HG02588 (cell line): ENCODE data around the gene HPSE2.

Source experiments
- ATAC-seq: cut with Tn5 transposase; IDR thresholded peaks from one replicate; pipeline ENCODE4 v1.9.1; 2021; ENCODE audit warnings: mild to moderate bottlenecking, moderate library complexity; ENCODE audit not compliant: unreplicated experiment

The HPSE2 gene

DNA sequence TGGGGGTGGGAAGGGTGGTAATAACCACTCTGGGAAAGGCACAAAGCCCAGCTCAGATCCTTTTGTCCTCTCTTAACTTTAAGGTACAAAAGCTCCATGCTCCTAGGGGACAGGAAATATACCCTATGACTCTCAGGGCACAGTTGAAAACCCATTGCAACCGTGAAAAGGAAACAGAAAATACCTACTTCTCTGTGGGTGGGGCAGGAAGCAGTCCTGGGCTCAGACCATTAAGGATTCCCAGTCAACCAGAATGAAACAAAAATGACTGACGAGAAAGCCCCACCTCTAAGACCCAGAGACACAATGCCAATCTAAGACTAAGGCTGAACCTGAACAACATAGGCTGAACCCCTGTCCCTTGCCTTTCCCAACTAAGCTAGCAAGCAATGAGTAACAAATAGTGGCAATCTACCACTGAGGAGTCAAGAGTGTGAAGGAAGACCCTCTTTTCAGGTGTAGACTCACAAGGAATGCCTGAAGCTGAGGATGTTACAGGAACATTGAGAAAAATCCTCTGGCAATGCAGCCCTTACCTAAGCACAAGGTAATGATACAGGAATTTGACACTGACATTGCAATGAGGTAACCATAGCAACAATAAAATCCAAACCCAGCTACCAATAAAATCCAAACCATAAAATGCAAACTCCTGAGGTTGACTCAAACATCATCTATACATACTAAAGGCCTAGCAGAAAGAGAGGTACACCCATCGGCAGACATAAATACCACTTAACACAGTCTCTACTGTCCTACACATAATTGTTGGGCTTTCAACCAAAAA lies 380.1 kb downstream of the HPSE2 start:
- no peak for ATAC-seq

DNA sequence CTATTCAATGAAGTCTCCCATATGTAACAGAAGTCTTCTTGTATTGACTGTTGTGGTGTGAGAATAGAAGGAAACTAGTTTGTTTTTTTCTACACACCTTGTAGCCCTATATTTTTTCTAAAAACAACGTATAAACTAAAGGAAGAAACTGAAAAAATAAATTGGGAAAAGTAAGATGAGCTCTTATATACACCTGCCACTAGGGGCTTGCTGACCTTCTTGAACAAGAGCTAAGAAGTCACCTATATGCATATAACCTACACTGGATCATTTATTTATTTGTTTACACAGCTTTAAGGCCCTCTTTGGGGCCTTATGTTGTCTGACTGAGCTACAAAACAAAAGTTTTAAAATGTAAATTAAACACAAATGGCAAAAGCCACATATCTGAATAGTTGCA lies 383.0 kb downstream of the HPSE2 start:
- no peak for ATAC-seq

DNA sequence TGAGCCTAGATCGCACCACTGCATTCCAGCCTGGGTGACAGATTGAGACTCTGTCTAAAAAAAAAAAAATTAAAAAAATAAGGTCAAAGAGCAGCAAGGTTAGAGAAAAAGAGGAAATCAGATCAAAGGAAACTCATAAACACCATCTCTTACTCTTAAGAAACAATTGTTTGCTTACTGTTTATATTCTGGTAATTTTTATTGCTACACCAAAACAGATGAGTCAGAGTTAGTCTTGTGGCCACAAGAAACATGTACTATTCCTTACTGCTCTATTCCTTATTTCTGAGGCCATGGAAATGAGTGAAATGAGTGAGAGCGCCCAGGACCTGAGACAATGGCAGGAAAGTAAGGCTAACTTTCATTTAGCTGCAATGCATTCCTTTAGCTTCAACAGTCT lies 387.3 kb downstream of the HPSE2 start:
- no peak for ATAC-seq

DNA sequence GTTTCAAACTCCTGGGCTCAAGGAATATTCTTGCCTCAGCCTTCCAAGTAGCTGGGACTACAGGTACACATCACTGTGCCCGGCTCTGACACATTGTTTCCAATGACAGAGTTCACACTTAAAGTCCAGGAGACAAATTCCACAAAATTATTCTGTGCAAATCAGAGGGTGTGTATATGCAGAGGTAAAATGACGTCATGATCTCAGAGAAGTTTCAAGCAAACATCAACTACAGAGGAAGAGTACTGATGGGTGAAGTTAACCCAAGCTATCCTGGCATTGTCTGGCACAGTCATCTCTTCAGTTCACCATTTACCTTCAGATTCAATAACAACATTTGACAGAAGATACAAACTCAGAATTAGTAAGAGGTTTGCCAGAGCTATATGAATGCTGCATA lies 388.9 kb downstream of the HPSE2 start:
- no peak for ATAC-seq

DNA sequence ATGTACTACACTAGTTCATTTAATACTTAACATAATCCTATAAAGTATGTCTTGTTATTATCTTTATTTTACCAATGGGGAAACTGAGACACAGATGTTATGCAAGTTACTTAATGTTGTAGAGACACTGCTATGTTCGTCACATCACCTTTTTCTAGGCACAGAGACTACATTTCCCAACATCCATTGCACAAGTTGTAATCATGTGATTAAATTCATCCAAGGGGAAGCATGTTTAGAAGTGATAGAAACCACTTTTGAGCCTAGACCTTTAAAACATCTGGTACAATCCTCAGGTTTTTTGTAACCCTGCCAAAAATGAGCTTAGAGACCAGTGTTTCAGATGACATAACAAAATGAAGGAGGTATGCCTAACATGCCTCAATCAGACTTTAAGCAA lies 402.1 kb downstream of the HPSE2 start:
- no peak for ATAC-seq

DNA sequence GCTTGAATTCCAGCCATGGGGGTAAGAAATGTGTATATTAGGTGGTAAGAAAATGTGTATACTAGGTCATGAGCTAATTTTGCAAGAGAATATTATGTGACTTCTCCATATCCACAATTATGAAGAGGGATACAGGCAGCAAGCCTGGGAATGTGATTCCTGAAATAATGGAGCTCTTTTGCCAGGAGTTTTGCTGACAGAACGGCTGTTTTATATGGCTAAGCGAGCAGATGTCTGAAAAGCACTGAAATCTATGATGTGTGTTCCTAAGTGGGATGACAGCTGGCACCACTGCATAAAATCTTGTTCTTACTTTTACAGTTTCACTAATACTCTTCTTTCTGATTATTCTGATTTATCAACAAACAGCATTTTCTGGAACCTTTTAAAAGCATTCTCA lies 402.9 kb downstream of the HPSE2 start:
- ATAC-seq, result no peak

DNA sequence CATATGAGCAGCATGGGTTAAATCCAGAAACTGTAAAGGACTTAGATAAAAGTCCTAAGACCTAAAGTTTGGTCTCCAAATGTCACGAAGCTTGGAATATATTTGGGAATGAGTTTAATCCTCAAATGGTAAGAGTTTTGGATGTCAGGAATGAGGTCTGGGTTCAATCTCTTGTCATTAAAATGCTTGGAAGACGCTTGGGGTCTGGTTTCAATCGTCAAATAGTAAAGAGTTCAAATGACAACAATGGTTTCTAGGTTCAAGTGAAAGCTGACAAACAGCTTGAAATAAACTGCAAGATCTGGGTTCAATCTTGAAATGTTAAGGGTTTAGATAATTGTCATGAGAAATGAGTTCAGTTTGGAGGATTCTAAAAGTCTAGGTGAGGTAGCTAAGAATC lies 403.5 kb downstream of the HPSE2 start:
- no peak for ATAC-seq

DNA sequence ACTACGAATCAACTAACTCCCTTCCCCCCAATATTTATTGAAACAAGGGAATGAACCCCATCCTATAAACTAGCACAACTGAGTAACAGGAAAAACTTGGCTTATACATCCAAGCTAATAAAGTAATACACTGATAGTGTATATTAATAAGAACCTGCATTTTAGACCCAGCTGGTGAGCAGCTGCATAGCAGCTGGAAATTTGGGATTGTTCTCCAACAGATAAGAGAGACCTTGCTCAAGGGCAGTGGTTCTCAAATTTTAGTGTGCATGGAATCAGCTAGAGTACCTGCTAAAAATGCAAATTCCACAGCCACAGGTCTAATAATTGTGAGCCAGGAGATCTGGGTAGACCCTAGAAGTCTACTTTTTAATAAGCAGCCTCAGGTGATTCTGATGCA lies 404.3 kb downstream of the HPSE2 start:
- ATAC-seq, result no peak

DNA sequence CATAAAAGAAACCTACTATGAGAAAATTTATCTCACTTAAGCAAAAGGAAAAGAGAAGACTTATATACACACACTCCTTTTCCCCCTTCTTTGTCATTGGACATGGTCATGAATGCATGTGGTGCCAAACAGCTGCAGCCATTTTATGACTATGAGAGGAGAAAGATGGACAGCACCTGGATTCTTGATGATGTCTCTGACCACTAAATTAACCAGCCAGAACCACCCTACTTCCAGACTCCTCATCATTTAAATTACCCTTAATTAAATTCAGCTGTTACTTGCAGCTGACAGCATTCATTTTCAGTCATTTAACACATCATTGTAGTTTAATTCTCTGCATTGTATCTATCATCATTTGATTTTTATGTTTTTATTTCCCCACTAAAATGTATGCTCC lies 409.9 kb downstream of the HPSE2 start:
- ATAC-seq, result no peak

DNA sequence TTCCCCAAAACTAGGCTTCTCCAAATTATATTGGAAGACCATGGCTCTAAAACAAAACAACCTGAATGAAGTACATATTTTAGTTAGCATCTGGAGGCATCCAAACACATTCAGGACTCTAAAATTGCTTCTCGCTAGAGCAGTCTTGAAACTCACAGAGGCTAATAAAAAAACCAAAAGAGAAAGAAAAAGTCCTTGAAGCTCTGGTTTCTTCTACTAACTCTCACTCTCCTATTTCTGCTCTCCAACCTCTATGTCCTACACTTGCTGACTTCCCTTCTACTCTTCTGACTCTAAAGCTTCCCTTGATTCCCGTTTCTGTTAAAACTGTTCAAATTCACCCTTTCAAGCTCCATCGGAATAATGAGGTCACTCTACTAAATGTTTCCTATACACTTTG lies 418.3 kb downstream of the HPSE2 start:
- ATAC-seq, result no peak

DNA sequence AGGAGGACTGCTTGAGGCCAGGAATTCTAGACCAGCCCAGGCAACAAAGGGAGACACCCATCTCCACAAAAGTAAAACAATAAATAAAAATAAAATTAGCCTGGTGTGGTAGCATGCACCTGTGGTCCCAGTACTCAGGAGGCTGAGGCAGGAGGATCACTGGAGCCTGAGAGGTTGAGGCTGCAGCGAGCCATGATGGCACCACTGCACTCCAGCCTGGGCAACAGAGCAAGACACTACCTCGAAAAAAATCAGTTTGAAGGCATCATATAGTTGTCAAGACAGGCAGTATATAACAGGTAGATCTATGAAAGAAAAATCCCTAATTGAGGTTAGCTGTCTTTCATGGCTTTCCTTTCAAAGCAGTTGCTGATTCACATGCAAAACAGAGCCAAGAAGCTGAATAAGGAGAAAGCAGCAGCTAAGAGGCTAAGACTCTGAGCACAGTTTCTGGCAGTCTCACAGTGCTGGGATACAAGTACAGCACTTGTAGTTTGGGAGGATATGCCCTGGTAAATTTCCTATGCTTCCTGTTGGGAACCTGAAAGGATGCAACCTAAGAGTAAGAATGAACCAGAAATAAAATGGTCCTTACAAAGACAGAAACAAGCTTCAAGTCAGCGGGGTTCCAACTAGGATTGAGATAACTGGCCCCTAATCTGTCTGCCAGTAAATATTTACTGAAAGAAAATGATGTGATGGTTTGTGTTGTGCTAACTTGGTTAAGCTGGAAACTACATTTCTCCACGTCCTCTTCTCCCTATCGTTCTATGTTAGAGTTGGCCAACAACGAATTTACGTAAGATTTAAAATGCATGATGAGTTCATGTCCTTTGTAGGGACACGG lies 420.4 kb downstream of the HPSE2 start:
- ATAC-seq, result no peak

DNA sequence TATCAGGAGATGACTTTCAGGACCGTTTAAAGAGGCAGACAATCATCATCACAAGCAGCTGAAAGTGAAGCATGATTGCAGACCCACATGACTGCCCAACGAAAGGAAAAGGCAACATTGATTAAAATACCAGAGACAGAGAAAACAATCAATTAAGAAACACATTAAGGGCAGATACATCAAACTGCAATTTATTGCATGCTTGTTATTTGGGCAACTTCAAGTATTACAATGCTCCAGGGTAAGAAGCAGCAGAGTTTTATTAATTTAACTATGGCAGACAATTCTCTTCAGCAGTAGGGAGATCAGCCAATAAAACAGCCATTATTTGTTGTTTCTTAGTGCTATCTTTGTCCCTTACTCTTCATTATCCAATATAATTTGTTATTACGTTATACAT lies 421.2 kb downstream of the HPSE2 start:
- ATAC-seq, result no peak

DNA sequence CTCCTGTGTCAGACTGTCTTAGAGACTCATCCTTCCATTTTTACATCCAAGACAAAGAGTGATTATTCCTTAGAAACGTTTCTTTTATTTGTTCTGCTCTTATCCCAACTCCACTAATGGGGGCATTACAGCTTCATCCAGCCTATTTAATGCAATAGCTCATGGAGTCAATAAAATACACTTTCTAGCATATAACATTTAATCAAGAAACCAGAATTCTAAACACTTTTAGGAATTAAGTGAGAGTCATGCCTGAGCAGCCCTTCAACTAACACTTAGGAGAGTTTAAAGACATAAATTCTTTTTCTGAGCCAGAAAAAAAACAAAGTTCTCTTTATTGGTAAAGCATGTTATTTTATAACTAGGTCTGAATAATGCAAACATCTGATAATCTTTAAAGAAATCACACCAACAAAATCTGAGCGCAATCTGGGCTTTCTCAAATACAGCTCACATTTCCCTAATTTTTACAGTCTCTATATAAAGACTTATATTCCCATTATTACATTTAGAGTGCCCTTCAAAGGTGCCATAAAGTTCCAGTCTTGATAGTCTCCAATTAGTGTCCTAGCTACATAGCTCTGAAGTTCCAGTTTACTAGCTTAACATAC lies 427.3 kb downstream of the HPSE2 start:
- ATAC-seq, result no peak

DNA sequence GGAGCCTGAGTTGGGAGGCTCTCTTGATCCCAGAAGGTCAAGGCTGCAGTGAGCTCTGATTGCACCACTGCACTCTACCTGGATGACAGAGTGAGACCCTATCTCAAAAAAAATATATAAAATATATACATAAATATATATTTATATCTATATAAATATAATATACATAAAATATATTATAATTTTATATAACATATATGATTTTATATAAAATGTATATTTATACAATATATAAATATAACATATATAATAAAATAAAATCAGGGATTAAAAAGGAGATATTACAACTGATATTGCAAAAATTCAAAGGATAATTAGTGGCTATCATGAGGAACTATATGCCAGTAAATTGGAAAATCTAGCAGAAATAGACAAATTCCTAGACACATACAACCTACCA lies 435.4 kb downstream of the HPSE2 start:
- ATAC-seq, result no peak

DNA sequence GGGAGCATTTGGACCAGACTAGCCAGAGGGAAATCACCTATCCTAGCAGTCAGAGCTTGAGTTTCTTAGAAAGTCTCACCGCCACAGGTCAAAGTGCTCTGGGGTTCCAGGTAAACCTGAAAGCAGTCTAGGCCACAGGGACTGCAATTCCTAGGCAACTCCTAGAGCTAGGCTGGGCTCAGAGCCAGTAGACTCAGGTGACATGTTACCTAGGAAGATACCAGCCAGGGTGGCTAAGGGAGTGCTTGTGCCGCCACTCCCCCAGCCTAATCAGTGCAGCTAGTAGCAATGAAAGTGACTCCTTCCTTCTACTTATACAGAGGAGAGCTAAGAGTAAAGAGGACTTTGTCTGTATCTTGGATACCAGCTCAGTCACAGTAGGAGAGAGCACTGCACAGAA lies 440.2 kb downstream of the HPSE2 start:
- no peak for ATAC-seq

DNA sequence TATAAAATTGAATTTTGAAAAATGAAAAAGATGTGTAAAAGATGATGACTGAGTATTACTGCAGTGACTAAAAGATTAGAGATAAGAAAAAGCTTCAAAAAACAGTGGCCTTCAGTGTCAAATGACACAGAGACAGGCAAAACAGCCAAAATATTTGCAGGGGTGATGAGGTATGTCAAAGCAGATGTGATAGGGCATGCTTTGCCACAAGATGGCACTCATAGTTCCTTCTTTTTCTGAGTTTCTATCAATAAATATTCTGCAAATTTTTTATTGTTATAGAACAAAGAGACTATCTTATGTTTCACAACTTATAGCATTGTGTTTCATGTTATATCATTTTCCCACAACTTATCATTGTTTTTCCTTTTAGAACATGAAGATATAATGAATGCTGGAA lies 444.8 kb downstream of the HPSE2 start:
- ATAC-seq, result no peak

DNA sequence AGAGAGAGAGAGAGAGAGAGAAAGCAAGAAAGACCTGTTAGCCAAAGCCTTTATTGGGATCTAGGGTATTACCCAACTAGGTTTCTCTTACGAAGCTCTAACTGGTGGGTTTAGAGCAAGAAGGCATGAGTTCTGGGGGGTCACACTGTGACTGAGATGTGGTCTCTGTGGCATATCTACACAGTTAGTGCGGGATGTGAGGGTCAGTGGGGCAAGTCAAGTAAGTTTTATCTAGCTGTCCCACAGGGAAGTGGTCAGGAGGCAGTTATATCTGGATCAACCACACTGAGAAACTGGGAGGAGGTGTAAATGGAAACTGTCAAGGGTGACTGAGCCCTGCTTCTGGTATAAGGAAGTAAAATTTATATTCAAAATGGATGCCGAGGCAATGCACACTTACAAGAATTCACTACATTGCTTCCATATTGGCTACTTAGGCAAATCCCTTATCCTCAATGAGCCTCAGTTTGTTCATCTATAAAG lies 457.3 kb downstream of the HPSE2 start:
- no peak for ATAC-seq

DNA sequence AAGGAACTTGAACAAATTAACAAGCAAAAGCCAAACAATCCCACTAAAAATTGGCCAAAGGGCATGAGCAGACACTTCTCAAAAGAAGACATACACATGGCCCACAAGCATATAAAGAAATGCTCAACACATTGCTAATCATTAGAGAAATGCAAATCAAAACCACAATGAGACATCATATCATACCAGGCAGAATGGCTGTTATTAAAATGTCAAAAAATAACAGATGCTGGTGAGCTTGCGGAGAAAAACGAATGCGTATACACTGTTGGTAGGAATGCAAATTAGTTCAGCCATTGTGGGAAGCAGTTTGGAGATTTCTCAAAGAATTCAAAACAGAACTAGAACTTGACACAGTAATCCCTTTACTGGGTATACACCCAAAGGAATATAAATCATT lies 477.2 kb downstream of the HPSE2 start:
- no peak for ATAC-seq

DNA sequence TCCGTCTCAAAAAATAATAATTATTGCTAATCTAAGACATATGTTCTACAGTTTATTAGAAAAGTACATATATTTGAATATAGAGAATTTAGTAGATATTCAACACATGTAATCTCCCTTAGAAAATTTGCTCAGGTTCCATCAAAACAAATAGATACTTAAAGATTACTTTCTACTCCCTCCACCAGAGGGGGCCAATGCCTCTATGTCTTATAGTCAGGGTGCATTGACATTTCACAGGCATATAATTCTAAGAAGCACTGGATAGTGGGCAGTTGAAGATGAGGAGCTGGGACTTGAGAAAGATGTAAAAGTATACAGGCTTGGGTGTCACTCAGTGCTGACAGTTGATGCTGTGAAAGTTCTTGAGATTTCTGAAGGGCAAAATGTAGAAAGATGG lies 487.4 kb downstream of the HPSE2 start:
- ATAC-seq, result no peak

DNA sequence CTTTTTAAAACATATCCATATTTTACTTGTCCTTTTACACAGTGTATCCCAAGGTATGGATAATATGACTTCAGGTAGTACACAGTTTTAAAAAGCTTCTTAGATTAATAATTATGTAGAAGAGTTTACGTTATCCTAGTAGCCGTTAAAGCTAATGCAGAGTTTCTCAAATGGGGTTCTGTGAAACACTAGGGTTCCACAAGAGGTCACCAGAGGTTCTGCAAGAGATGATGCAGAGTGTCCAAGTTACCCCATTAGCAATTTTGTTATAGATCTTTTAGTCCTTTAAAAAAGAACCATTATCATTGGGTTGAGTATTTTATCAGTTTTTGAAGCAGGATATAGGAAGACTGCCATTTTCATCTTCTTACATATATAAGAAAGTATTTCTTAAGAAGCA lies 490.0 kb downstream of the HPSE2 start:
- no peak for ATAC-seq

DNA sequence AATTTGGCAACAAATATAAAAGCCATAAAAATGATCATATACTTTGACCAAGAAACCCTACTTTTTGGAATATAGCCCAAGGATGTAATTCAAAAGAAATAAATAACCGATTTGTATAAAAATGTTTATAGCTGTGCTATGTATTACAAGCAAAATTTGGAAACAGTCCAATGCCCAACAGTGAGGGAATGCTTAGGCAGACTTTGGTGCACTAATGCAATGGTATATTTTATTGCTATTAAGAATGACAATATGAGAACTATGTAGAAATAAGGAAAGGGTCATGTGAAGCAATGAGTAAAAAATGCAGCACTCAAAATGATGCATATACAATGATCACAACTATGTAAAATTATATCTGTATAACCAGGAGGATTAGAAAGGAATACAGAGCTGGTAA lies 515.1 kb downstream of the HPSE2 start:
- no peak for ATAC-seq

DNA sequence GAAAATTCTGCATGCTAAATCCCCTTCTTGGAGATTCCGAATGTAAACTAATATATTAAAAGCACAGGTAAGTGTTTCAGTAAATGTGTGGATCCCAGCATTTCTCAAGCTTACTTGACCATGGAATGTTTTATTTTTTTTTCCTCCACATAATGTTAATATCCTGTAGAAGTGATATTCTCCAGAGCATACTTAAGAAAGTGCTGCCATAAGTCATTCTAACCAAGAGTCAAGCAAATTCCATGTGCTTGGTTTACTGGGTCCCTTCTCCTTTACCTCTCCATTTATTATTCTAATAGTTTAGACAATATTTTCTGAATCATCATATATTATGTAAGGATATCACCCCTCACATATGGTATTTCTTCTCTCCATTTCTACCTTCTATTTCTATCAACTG lies 522.1 kb downstream of the HPSE2 start:
- ATAC-seq, result no peak
